Measurements from ENCODE around the gene TCN2.
A peak's percentile ranks its signal among the peaks of the same experiment; 100 is the strongest.
"Not testable (repeated sequence)": the region's sequence is repeated elsewhere in the genome, so short reads cannot be mapped to it uniquely, and the experiment has no call there.

Gene TCN2

GRCh38 chr22:30648825-30649224 lies 41.9 kb downstream of the TCN2 start:
- DNase-seq: no peak
- no peak for ATAC-seq

- ATAC-seq (peak; percentile 98), DNase-seq (peak; percentile 89)
These were observed 42.5 kb downstream of the TCN2 start for GRCh38 chr22:30649430-30650007.

GRCh38 chr22:30650508-30651116 lies 43.6 kb downstream of the TCN2 start:
- ATAC-seq (no peak), DNase-seq (no peak)

GRCh38 chr22:30652852-30653251 lies 45.9 kb downstream of the TCN2 start:
- DNase-seq (no peak), ATAC-seq (no peak)

- ATAC-seq: no peak
- no peak for DNase-seq
These were observed 47.4 kb downstream of the TCN2 start for GRCh38 chr22:30654361-30654760.

- ATAC-seq (no peak), DNase-seq (no peak)
These were observed 48.6 kb downstream of the TCN2 start for GRCh38 chr22:30655532-30655931.

GRCh38 chr22:30662040-30662439 lies 55.1 kb downstream of the TCN2 start:
- no peak for DNase-seq
- ATAC-seq: no peak

GRCh38 chr22:30664798-30665197 lies 57.8 kb downstream of the TCN2 start:
- no peak for DNase-seq
- ATAC-seq: no peak

GRCh38 chr22:30665266-30665665 lies 58.3 kb downstream of the TCN2 start:
- DNase-seq: no peak
- no peak for ATAC-seq

GRCh38 chr22:30665786-30666185 lies 58.8 kb downstream of the TCN2 start:
- no peak for DNase-seq
- no peak for ATAC-seq

GRCh38 chr22:30667107-30667493 lies 60.1 kb downstream of the TCN2 start:
- ATAC-seq (peak; percentile 41), DNase-seq (no peak)

- peak; percentile 88 for ATAC-seq
- peak; percentile 96 for DNase-seq
These were observed 60.8 kb downstream of the TCN2 start, which contains the start of gene DUSP18 for GRCh38 chr22:30667494-30668385. TSS of gene DUSP18 (minus strand) at chr22:30667875. CDS start at chr22:30664003, 3,872 bp downstream.

GRCh38 chr22:30668386-30668710 lies 61.4 kb downstream of the TCN2 start:
- DNase-seq (no peak), ATAC-seq (no peak)

- no peak for DNase-seq
These were observed 64.1 kb downstream of the TCN2 start for GRCh38 chr22:30671071-30671470.

GRCh38 chr22:30673136-30673535 lies 66.2 kb downstream of the TCN2 start:
- ATAC-seq (no peak), DNase-seq (no peak)

More at GRCh38 chr22:30671071-30671470, 64.1 kb downstream of the TCN2 start:
- no peak for ATAC-seq

GRCh38 chr22:30674482-30674881 lies 67.5 kb downstream of the TCN2 start:
- DNase-seq (no peak), ATAC-seq (no peak)

GRCh38 chr22:30675436-30675835 lies 68.5 kb downstream of the TCN2 start:
- ATAC-seq (no peak), DNase-seq (no peak)

- ATAC-seq, DNase-seq: not testable (repeated sequence)
These were observed 69.6 kb downstream of the TCN2 start for GRCh38 chr22:30676565-30676964.
